ENCODE results near the gene CFTR.

The CFTR gene

GRCh38 chr7:117582219-117582704 is 102.4 kb downstream of the CFTR start:
- intact Hi-C loops (cut with micrococcal nuclease): no loop called here
- Mint-ChIP-seq H3K27me3 (no peaks in the 10 kb centered on the region), H3K9me3 (no peaks in the 10 kb centered on the region)

GRCh38 chr7:117587931-117588330 is 108.1 kb downstream of the CFTR start:
- Mint-ChIP-seq H3K9me3 (no peaks in the 10 kb centered on the region), H3K27ac (no peak overlapping the region), H3K36me3 (ENCODE audit: low read depth) (no peaks in the 10 kb centered on the region), H3K4me1 (ENCODE audit: low read depth) (no peaks in the 10 kb centered on the region), H3K4me3 (no peak overlapping the region), H3K27me3 (no peaks in the 10 kb centered on the region)
- intact Hi-C loops (cut with micrococcal nuclease): no loop called here

More at GRCh38 chr7:117582219-117582704, 102.4 kb downstream of the CFTR start:
- Mint-ChIP-seq H3K4me3 (no peak overlapping the region), H3K36me3 (ENCODE audit: low read depth) (no peaks in the 10 kb centered on the region), H3K27ac (no peak overlapping the region), H3K4me1 (ENCODE audit: low read depth) (no peaks in the 10 kb centered on the region)

GRCh38 chr7:117588352-117588794 is 108.5 kb downstream of the CFTR start:
- no peaks in the 10 kb centered on the region for H3K36me3 Mint-ChIP-seq (ENCODE audit: low read depth)
- H3K9me3 Mint-ChIP-seq: no peaks in the 10 kb centered on the region
- intact Hi-C loops (cut with micrococcal nuclease): no loop called here
- no peaks in the 10 kb centered on the region for H3K27me3 Mint-ChIP-seq
- no peak overlapping the region for H3K27ac Mint-ChIP-seq
- H3K4me3 Mint-ChIP-seq: no peak overlapping the region
- no peaks in the 10 kb centered on the region for H3K4me1 Mint-ChIP-seq (ENCODE audit: low read depth)

- no peaks in the 10 kb centered on the region for H3K4me1 Mint-ChIP-seq (ENCODE audit: low read depth)
- intact Hi-C loops (cut with micrococcal nuclease): no loop called here
- H3K9me3 Mint-ChIP-seq: no peaks in the 10 kb centered on the region
- no peak overlapping the region for H3K27ac Mint-ChIP-seq
- H3K36me3 Mint-ChIP-seq (ENCODE audit: low read depth): no peaks in the 10 kb centered on the region
- H3K27me3 Mint-ChIP-seq: no peaks in the 10 kb centered on the region
- H3K4me3 Mint-ChIP-seq: no peak overlapping the region
Observed at GRCh38 chr7:117590191-117590590, 110.4 kb downstream of the CFTR start.

GRCh38 chr7:117592011-117592635 is 112.3 kb downstream of the CFTR start:
- intact Hi-C loops (cut with micrococcal nuclease): no loop called here
- Mint-ChIP-seq H3K36me3 (ENCODE audit: low read depth) (no peaks in the 10 kb centered on the region), H3K4me1 (ENCODE audit: low read depth) (no peaks in the 10 kb centered on the region)

GRCh38 chr7:117596134-117596533 is 116.3 kb downstream of the CFTR start:
- Mint-ChIP-seq H3K36me3 (ENCODE audit: low read depth) (no peaks in the 10 kb centered on the region), H3K27me3 (no peaks in the 10 kb centered on the region), H3K9me3 (no peaks in the 10 kb centered on the region), H3K4me3 (no peak overlapping the region), H3K4me1 (ENCODE audit: low read depth) (no peaks in the 10 kb centered on the region), H3K27ac (no peak overlapping the region)
- intact Hi-C loops (cut with micrococcal nuclease): no loop called here

More at GRCh38 chr7:117592011-117592635, 112.3 kb downstream of the CFTR start:
- Mint-ChIP-seq H3K9me3 (no peaks in the 10 kb centered on the region), H3K4me3 (no peak overlapping the region), H3K27ac (no peak overlapping the region), H3K27me3 (no peaks in the 10 kb centered on the region)

GRCh38 chr7:117597755-117598154 is 117.9 kb downstream of the CFTR start:
- no peaks in the 10 kb centered on the region for H3K36me3 Mint-ChIP-seq (ENCODE audit: low read depth)
- intact Hi-C loops (cut with micrococcal nuclease): no loop called here
- H3K27me3 Mint-ChIP-seq: no peaks in the 10 kb centered on the region
- H3K27ac Mint-ChIP-seq: no peak overlapping the region
- H3K4me3 Mint-ChIP-seq: no peak overlapping the region
- H3K9me3 Mint-ChIP-seq: no peaks in the 10 kb centered on the region
- H3K4me1 Mint-ChIP-seq (ENCODE audit: low read depth): no peaks in the 10 kb centered on the region

- Mint-ChIP-seq H3K4me1 (ENCODE audit: low read depth) (no peaks in the 10 kb centered on the region), H3K36me3 (ENCODE audit: low read depth) (no peaks in the 10 kb centered on the region), H3K4me3 (no peak overlapping the region), H3K27me3 (no peaks in the 10 kb centered on the region), H3K27ac (no peak overlapping the region), H3K9me3 (no peaks in the 10 kb centered on the region)
- intact Hi-C loops (cut with micrococcal nuclease): no loop called here
Observed at GRCh38 chr7:117600911-117601310, 121.1 kb downstream of the CFTR start.

GRCh38 chr7:117603627-117604026 is 123.8 kb downstream of the CFTR start:
- Mint-ChIP-seq H3K4me1 (ENCODE audit: low read depth) (no peaks in the 10 kb centered on the region), H3K27me3 (no peaks in the 10 kb centered on the region), H3K4me3 (no peak overlapping the region), H3K27ac (no peak overlapping the region), H3K36me3 (ENCODE audit: low read depth) (no peaks in the 10 kb centered on the region), H3K9me3 (no peaks in the 10 kb centered on the region)
- intact Hi-C loops (cut with micrococcal nuclease): no loop called here

GRCh38 chr7:117605712-117606111 is 125.9 kb downstream of the CFTR start:
- H3K4me1 Mint-ChIP-seq (ENCODE audit: low read depth): no peaks in the 10 kb centered on the region
- intact Hi-C loops (cut with micrococcal nuclease): no loop called here
- H3K36me3 Mint-ChIP-seq (ENCODE audit: low read depth): no peaks in the 10 kb centered on the region
- no peak overlapping the region for H3K27ac Mint-ChIP-seq
- H3K27me3 Mint-ChIP-seq: no peaks in the 10 kb centered on the region
- H3K4me3 Mint-ChIP-seq: no peak overlapping the region
- H3K9me3 Mint-ChIP-seq: no peaks in the 10 kb centered on the region

- no peaks in the 10 kb centered on the region for H3K36me3 Mint-ChIP-seq (ENCODE audit: low read depth)
- no peaks in the 10 kb centered on the region for H3K27me3 Mint-ChIP-seq
- intact Hi-C loops (cut with micrococcal nuclease): no loop called here
- H3K4me1 Mint-ChIP-seq (ENCODE audit: low read depth): no peaks in the 10 kb centered on the region
- no peaks in the 10 kb centered on the region for H3K9me3 Mint-ChIP-seq
- H3K27ac Mint-ChIP-seq: no peak overlapping the region
- no peak overlapping the region for H3K4me3 Mint-ChIP-seq
Observed at GRCh38 chr7:117606132-117606531, 126.3 kb downstream of the CFTR start.

GRCh38 chr7:117610396-117610795 is 130.6 kb downstream of the CFTR start:
- Mint-ChIP-seq H3K36me3 (ENCODE audit: low read depth) (no peaks in the 10 kb centered on the region), H3K27ac (no peak overlapping the region), H3K4me3 (no peak overlapping the region), H3K9me3 (no peaks in the 10 kb centered on the region), H3K27me3 (no peaks in the 10 kb centered on the region), H3K4me1 (ENCODE audit: low read depth) (no peaks in the 10 kb centered on the region)
- intact Hi-C loops (cut with micrococcal nuclease): no loop called here

GRCh38 chr7:117612637-117613036 is 132.8 kb downstream of the CFTR start:
- H3K27ac Mint-ChIP-seq: no peak overlapping the region
- no peaks in the 10 kb centered on the region for H3K27me3 Mint-ChIP-seq

GRCh38 chr7:117616694-117617093 is 136.9 kb downstream of the CFTR start:
- Mint-ChIP-seq H3K27ac (no peak overlapping the region), H3K27me3 (no peaks in the 10 kb centered on the region), H3K4me1 (ENCODE audit: low read depth) (no peaks in the 10 kb centered on the region), H3K9me3 (no peaks in the 10 kb centered on the region), H3K4me3 (no peak overlapping the region), H3K36me3 (ENCODE audit: low read depth) (no peaks in the 10 kb centered on the region)
- intact Hi-C loops (cut with micrococcal nuclease): no loop called here

More at GRCh38 chr7:117612637-117613036, 132.8 kb downstream of the CFTR start:
- H3K4me3 Mint-ChIP-seq: no peak overlapping the region
- intact Hi-C loops (cut with micrococcal nuclease): no loop called here
- no peaks in the 10 kb centered on the region for H3K9me3 Mint-ChIP-seq
- no peaks in the 10 kb centered on the region for H3K36me3 Mint-ChIP-seq (ENCODE audit: low read depth)
- H3K4me1 Mint-ChIP-seq (ENCODE audit: low read depth): no peaks in the 10 kb centered on the region

- H3K36me3 Mint-ChIP-seq (ENCODE audit: low read depth): no peaks in the 10 kb centered on the region
- H3K4me1 Mint-ChIP-seq (ENCODE audit: low read depth): no peaks in the 10 kb centered on the region
- H3K27ac Mint-ChIP-seq: no peak overlapping the region
- H3K9me3 Mint-ChIP-seq: no peaks in the 10 kb centered on the region
- no peak overlapping the region for H3K4me3 Mint-ChIP-seq
- intact Hi-C loops (cut with micrococcal nuclease): no loop called here
- H3K27me3 Mint-ChIP-seq: no peaks in the 10 kb centered on the region
Observed at GRCh38 chr7:117619681-117620080, 139.9 kb downstream of the CFTR start.
